Activated T-helper 2 cell treated with anti-CD3 and anti-CD28 coated beads, Interferon-gamma antibody, Interleukin-2, Interleukin-4, amounts not matched to agents 10 μg/mL and 5 μg/mL and 100 μg/mL, durations not matched to agents 14 hours and 24 hours and 36 hours (primary cell): ENCODE data around the gene CARMIL1. TPM values are rescaled to one million over a fixed set of nuclear protein-coding genes. Genes with fewer than 3 reads are reported as not detected.

Experiments
- DNase-seq: peaks from one replicate; pipeline ENCODE4 v3.0.0; 2021; ENCODE audit warnings: low spot score
- H3K27ac Mint-ChIP-seq: one replicate; pipeline ENCODE4 v1.8.0; 2021; ENCODE audit warnings: mixed read lengths
- H3K27me3 Mint-ChIP-seq: one replicate; pipeline ENCODE4 v1.8.0; 2021; ENCODE audit warnings: low read depth, mixed read lengths
- H3K36me3 Mint-ChIP-seq: one replicate; pipeline ENCODE4 v1.8.0; 2021; ENCODE audit warnings: low read depth, mixed read lengths
- H3K4me1 Mint-ChIP-seq: one replicate; pipeline ENCODE4 v1.8.0; 2021; ENCODE audit warnings: low read depth, mixed read lengths
- H3K4me3 Mint-ChIP-seq: one replicate; pipeline ENCODE4 v1.8.0; 2021; ENCODE audit warnings: low read depth, mild to moderate bottlenecking, moderate library complexity, mixed read lengths
- H3K9me3 Mint-ChIP-seq: one replicate; pipeline ENCODE4 v1.8.0; 2021; ENCODE audit warnings: mixed read lengths
- intact Hi-C: fragments of 100-400 bp; cut with micrococcal nuclease; formaldehyde crosslinking; loops from one replicate; pipeline ENCODE4 v1.15.1; 2023
- total RNA-seq: library from RNA; stranded (reverse); gene quantifications from 2 replicates; pipeline ENCODE4 v1.2.3, GENCODE V29; 2022

Gene CARMIL1
- total RNA-seq, 1 donor from 2014 or later, result 1.7 TPM

DNA sequence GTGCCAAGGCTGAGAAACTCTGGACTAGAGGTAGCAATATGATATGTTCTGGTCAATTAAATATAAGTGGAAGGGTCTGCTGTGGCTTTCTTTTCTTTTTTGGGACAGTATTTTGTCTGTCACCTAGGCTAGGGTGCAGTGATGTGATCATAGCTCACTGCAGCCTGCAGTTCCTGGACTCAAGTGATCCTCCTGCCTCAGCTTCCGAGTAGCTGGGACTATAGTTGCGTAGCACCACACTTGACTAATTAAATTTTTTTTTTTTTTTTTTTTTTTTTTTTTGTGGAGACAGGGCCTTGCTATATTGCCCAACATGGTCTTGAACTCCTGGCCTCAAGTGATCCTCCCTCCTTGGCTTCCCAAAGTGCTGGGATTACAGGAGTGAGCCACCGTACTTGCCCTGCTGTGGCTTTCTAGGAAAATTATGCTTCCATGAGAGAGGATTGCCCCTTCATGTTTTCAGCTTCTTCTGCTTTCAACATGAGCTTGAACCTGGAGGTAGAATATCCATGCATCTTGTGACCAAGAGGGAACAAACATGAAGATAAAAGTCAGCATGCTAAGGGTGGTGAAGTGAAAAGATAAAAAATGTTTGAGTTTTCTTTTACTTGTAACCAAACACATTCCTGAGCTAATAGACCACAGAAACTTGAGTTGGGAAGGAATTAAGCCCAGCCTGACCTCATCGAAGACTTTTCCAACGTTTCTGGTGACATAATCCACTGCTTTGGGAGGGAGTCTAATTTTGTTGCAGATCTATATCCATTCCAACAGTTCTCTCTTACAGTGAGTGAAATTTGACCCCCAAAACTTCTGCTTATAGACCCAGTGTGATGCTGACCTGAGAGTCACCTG is 75.1 kb downstream of the CARMIL1 start:
- DNase-seq, result no peak
- intact Hi-C loops, result no loop called here
- H3K36me3 Mint-ChIP-seq, result no peaks in the 10 kb centered on the region
- peaks cover 1% of the 10 kb centered on the region for H3K4me1 Mint-ChIP-seq
- H3K4me3 Mint-ChIP-seq, result no peak overlapping the region
- H3K27me3 Mint-ChIP-seq, result no peaks in the 10 kb centered on the region
- no peak overlapping the region for H3K27ac Mint-ChIP-seq
- no peaks in the 10 kb centered on the region for H3K9me3 Mint-ChIP-seq

DNA sequence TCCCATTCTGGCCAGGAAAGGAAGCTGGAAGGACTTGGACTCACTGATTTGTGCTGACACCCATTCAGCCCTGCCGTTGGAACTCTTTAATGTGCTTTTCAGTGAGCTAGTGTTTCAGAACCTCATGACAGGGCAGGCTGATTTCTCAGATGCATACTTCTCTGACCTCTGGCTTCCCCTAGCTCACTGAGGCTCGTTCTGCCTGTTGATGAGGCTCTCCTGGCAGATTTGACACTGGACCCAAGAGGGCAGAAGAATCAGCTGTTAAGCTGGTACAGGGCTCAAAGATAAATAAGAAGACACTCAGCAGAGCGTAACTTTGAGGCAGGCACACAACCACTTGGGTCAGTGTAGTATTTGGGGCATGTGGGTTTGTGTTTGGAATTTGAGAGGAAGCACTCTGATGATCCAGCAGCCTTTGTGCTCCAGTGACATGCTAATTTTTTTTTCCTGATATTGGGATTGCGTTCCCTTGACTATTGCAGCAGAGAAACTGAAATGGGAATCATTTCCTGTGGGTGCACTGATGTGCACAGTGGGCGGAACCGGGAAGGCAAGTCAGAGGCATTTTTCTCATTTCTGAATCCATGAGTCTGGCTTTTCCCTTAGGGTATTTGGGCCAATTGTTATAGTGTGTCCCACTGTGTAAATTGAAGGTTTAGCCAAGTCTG is 80.2 kb downstream of the CARMIL1 start:
- no peaks in the 10 kb centered on the region for H3K36me3 Mint-ChIP-seq
- H3K9me3 Mint-ChIP-seq, result no peaks in the 10 kb centered on the region
- intact Hi-C loops, result no loop called here
- no peak for DNase-seq
- no peak overlapping the region for H3K27ac Mint-ChIP-seq
- H3K4me3 Mint-ChIP-seq, result no peak overlapping the region
- H3K4me1 Mint-ChIP-seq, result no peaks in the 10 kb centered on the region
- H3K27me3 Mint-ChIP-seq, result no peaks in the 10 kb centered on the region

- Mint-ChIP-seq H3K27me3 (no peaks in the 10 kb centered on the region), H3K4me1 (no peaks in the 10 kb centered on the region), H3K9me3 (no peaks in the 10 kb centered on the region), H3K36me3 (no peaks in the 10 kb centered on the region), H3K4me3 (no peak overlapping the region), H3K27ac (no peak overlapping the region)
- intact Hi-C loops, result no loop called here
- DNase-seq, result no peak
These were observed 80.7 kb downstream of the CARMIL1 start for GRCh38 chr6:25359891-25360290.

GRCh38 chr6:25360621-25361020 is 81.4 kb downstream of the CARMIL1 start:
- Mint-ChIP-seq H3K27ac (no peak overlapping the region), H3K4me3 (no peak overlapping the region), H3K27me3 (no peaks in the 10 kb centered on the region), H3K9me3 (no peaks in the 10 kb centered on the region), H3K4me1 (no peaks in the 10 kb centered on the region), H3K36me3 (no peaks in the 10 kb centered on the region)
- DNase-seq, result no peak
- intact Hi-C loops, result no loop called here

GRCh38 chr6:25363427-25363826 is 84.3 kb downstream of the CARMIL1 start:
- peaks cover 22% of the 10 kb centered on the region for H3K4me1 Mint-ChIP-seq
- no peak for DNase-seq
- no peak overlapping the region for H3K27ac Mint-ChIP-seq
- no peak overlapping the region for H3K4me3 Mint-ChIP-seq
- no peaks in the 10 kb centered on the region for H3K27me3 Mint-ChIP-seq
- no peaks in the 10 kb centered on the region for H3K36me3 Mint-ChIP-seq
- no peaks in the 10 kb centered on the region for H3K9me3 Mint-ChIP-seq
- intact Hi-C loops, result no loop called here

- Mint-ChIP-seq H3K27ac (no peak overlapping the region), H3K4me1 (peaks cover 36% of the 10 kb centered on the region), H3K4me3 (no peak overlapping the region), H3K27me3 (no peaks in the 10 kb centered on the region), H3K36me3 (no peaks in the 10 kb centered on the region), H3K9me3 (no peaks in the 10 kb centered on the region)
- intact Hi-C loops, result no loop called here
- no peak for DNase-seq
These were observed 86.0 kb downstream of the CARMIL1 start for GRCh38 chr6:25365154-25365553.

- H3K4me1 Mint-ChIP-seq, result peaks cover 51% of the 10 kb centered on the region
- peak; percentile 18 for DNase-seq
- H3K4me3 Mint-ChIP-seq, result peak overlapping the region; percentile 67
- peak overlapping the region; percentile 83 for H3K27ac Mint-ChIP-seq
- no peaks in the 10 kb centered on the region for H3K27me3 Mint-ChIP-seq
- no peaks in the 10 kb centered on the region for H3K36me3 Mint-ChIP-seq
- H3K9me3 Mint-ChIP-seq, result peaks cover 6% of the 10 kb centered on the region
- intact Hi-C loops, result no loop called here
These were observed 87.8 kb downstream of the CARMIL1 start for GRCh38 chr6:25366903-25367545.

DNA sequence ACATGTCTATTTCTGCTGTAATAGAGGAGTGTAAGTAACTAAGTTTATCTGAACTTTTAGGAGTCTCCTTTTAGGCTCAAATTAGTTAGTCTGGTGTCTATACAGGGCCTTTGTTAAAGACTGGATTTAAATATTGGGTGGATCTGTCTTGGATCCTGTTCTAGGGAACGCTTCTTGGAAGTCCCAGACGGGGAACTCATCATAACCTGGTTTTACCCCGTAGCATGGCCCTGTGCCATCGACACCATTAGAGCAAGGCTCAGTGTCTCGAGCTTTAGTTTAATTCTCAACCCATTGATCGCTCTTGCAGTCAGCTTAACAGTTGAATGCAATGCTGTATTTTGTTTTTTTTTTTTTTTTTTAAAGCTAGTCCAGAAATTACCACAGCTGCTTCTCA is 89.9 kb downstream of the CARMIL1 start:
- peaks cover 21% of the 10 kb centered on the region for H3K9me3 Mint-ChIP-seq
- peak overlapping the region; percentile 56 for H3K4me3 Mint-ChIP-seq
- H3K4me1 Mint-ChIP-seq, result peaks cover 55% of the 10 kb centered on the region
- no peaks in the 10 kb centered on the region for H3K27me3 Mint-ChIP-seq
- peak overlapping the region; percentile 88 for H3K27ac Mint-ChIP-seq
- intact Hi-C loops, result no loop called here
- peaks cover 4% of the 10 kb centered on the region for H3K36me3 Mint-ChIP-seq
- DNase-seq, result no peak

GRCh38 chr6:25369433-25370177 is 90.4 kb downstream of the CARMIL1 start:
- intact Hi-C loops, result loop anchor here (2.0 kb wide), 1 partner anchor 35 kb away; no protein-coding TSS in a partner anchor
- Mint-ChIP-seq H3K27me3 (no peaks in the 10 kb centered on the region), H3K4me3 (peak overlapping the region; percentile 56), H3K4me1 (peaks cover 55% of the 10 kb centered on the region), H3K36me3 (peaks cover 4% of the 10 kb centered on the region), H3K27ac (peak overlapping the region; percentile 88), H3K9me3 (peaks cover 22% of the 10 kb centered on the region)
- DNase-seq, result no peak

- peaks cover 55% of the 10 kb centered on the region for H3K4me1 Mint-ChIP-seq
- peaks cover 4% of the 10 kb centered on the region for H3K36me3 Mint-ChIP-seq
- peak overlapping the region; percentile 88 for H3K27ac Mint-ChIP-seq
- DNase-seq, result no peak
- H3K9me3 Mint-ChIP-seq, result peaks cover 25% of the 10 kb centered on the region
- H3K27me3 Mint-ChIP-seq, result no peaks in the 10 kb centered on the region
- peak overlapping the region; percentile 56 for H3K4me3 Mint-ChIP-seq
- intact Hi-C loops, result loop anchor here (2.0 kb wide), 1 partner anchor 34 kb away; no protein-coding TSS in a partner anchor
These were observed 91.2 kb downstream of the CARMIL1 start for GRCh38 chr6:25370178-25371036.

DNA sequence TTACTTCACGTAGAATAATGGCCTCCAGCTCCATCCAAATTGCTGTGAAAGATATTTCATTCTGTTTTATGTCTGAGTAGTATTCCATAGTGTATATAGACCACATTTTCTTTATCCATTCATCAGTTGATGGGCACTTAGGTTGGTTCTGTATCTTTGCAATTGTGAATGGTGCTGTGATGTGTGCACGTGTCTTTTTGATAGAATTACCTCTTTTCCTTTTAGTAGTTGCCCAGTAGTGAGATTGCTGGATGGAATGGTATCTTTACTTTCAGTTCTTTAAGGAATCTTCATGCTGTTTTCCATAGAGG is 91.8 kb downstream of the CARMIL1 start:
- H3K9me3 Mint-ChIP-seq, result peaks cover 29% of the 10 kb centered on the region
- DNase-seq, result no peak
- no peak overlapping the region for H3K4me3 Mint-ChIP-seq
- peaks cover 55% of the 10 kb centered on the region for H3K4me1 Mint-ChIP-seq
- peak overlapping the region; percentile 50 for H3K27ac Mint-ChIP-seq
- intact Hi-C loops, result loop anchor here (2.0 kb wide), 1 partner anchor 34 kb away; no protein-coding TSS in a partner anchor
- no peaks in the 10 kb centered on the region for H3K27me3 Mint-ChIP-seq
- peaks cover 4% of the 10 kb centered on the region for H3K36me3 Mint-ChIP-seq

- intact Hi-C loops, result no loop called here
- Mint-ChIP-seq H3K27me3 (no peaks in the 10 kb centered on the region), H3K27ac (no peak overlapping the region), H3K9me3 (peaks cover 29% of the 10 kb centered on the region), H3K4me1 (peaks cover 19% of the 10 kb centered on the region), H3K4me3 (no peak overlapping the region), H3K36me3 (peaks cover 4% of the 10 kb centered on the region)
- no peak for DNase-seq
These were observed 96.0 kb downstream of the CARMIL1 start for GRCh38 chr6:25375125-25375524.
